ENCODE data around the gene ICA1.
A peak's percentile ranks its signal among the peaks of the same experiment; 100 is the strongest.
"Not testable (repeated sequence)": the region's sequence is repeated elsewhere in the genome, so short reads cannot be mapped to it uniquely, and the experiment has no call there.

The ICA1 gene

GRCh38 chr7:8128449-8129317 is 133.3 kb downstream of the ICA1 start:
- DNase-seq, result no peak

- no peak for DNase-seq
These were observed 135.3 kb downstream of the ICA1 start for GRCh38 chr7:8126601-8127167.

DNA sequence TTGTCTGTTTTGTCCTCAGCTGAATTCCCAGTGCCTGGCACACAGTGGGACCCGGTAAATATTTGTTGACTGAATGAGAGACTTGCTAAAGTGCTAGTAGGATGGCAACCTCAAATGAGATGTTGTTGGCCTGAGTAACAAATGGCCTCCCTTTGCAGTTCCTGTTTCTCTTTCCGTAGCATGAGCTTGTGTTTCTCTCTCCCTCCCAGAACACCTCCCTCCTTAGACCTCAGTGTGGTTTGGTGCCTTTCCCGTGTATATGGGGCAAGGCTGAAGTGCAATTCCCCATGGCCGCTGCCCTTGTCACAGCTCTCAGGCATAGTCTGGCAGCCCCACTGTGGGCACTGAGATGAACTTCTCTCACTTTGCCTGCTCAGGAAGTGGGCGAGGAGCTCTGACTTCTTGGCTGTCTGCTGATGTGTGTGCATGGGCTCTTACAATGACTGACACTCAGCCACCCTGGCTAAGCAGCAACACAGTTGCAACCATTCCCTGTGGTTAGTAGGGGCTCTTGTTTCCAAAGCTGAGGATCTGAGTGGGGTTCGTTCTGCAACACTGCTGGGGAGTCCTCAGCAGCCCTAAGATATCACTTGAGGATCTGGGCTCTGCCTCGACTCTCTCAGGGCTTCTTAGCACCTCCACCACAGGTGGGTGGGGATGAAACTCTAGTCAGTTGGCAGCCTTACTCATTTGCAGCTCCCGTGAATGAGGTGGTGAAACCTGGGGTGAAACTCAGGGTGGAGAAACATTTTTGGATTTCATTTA is 136.1 kb downstream of the ICA1 start:
- peak in 1 of 2 donors; percentile 18 for DNase-seq

GRCh38 chr7:8121243-8121642 is 140.7 kb downstream of the ICA1 start:
- no peak for DNase-seq

GRCh38 chr7:8120390-8121058 is 141.4 kb downstream of the ICA1 start:
- DNase-seq, result no peak

DNA sequence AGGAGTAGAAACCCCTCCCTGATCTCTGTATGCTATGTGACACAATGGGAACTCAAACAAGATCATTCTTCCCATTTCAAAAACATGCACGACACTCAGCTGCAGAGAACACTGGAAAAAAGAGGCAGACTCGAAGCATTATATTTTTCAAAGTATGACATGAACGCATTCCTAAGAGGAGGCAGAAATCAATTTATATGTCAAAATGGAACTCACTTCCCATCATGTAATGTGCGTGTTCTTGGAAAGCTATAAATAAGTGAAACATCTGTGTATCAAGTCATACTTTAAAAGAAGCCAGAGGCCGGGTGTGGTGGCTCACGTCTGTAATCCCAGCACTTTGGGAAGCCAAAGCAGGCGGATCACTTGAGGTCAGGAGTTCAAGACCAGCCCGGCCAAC is 142.7 kb downstream of the ICA1 start:
- no peak for DNase-seq

DNA sequence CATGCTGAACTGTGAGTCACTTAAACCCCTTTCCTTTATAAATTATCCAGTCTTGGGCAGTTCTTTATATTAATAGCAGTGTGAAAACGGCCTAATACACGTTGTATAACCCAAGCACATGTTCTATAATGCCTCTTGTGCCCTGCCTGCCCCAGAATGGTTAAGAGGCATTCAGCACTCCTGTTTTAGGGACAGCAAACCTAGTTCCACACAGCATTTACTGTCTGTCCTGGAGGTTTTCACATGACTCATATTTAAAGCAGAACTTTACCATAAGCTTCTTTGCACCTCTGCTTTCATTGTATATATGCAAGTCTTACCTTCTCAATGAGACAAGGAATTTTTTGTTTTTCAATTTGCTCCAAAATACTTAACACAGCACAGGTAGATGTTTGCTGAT is 144.8 kb downstream of the ICA1 start:
- DNase-seq, result no peak

DNA sequence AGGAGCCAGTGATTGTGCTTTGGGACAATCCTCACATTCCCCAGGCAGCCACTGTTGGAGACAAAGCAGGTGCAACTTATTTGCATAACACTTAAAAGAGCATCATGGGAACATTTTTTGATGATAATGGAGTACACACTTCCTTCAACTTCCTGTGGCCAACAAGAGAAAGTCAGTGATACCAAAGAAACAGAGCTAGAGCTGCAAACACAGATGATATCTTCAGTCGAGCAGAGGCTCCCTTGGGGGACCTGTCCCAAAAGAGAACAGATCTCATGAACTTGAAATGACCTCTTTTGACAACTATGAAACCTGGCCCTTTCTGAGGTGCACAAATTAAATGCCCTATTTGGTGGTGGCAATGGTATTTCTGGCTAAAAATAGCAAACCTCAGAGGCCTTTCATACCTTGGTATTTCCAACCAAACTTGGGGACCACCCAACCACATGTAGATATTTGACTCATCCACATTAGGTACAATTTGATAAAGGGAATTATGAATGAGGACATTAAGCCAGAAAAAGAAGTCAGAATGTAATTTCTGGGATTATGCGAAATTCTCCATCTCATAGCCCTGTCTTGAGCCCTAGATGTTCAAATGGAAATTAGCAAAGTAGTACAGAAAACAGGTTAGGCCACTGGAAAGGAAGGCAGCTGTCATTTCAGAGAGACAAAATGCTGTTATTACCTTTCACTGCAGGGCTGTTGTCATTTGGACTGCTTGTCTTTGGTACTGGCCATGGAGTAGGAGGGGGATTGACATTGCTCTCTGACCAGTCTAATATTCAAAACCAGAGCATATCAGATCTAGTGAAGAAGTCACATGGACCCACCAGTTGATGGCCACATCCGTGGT is 146.2 kb downstream of the ICA1 start:
- DNase-seq, result no peak

GRCh38 chr7:8114175-8114574 is 147.8 kb downstream of the ICA1 start:
- no peak for DNase-seq

GRCh38 chr7:8113184-8113583 is 148.8 kb downstream of the ICA1 start:
- no peak for DNase-seq

DNA sequence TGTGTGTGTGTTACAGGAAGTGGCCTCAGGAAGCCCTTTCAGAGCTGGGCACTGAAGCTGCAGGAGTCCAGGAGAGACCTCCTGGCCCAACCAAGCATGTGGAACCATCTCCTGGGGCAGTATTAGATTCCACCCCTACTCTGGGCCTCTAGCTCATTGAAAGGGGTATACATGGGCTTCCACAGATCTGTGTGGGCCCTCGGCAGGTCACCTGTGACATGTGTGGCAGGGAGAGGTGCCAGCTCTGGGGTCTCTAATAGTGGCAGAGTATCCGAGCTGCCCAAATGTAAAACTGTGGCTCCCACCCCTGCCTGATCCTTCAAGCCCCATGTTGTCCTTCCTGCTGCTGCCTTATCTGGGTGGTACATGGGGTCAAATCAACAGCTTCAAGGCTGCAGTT is 149.3 kb downstream of the ICA1 start:
- DNase-seq, result no peak

- DNase-seq, result no peak
These were observed 150.5 kb downstream of the ICA1 start for GRCh38 chr7:8111282-8111960.

- no peak for DNase-seq
These were observed 152.6 kb downstream of the ICA1 start for GRCh38 chr7:8109196-8110022.

DNA sequence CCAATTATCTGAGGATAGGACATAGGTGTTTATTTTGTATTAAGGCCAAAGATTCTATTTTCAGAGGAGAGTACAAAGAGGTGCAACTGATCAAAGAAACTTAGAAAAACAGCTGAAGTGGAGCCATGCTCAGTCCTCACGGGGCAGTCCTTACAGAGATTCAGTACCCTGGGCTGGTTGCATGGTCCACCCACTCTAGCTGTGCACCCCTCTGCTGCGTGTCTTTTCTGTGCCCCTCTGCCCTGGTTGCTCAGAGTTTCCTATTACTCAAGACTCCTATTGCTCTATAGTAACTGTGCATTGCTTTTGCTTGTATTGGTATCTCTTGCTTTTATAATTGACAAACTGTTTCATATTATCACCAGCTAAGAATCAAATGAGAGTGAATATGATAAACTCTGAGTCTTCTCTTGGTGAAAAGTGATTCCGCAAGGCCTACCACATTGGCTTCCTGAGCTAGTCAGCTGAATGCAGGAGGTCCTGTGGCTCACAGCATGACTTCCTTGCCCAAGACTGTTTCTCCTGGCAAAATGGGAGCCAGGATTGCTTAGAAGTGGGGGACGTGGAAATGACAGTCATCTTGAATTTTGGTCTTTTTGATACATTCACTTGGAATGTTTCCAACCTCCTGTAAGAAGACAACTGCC is 156.4 kb downstream of the ICA1 start:
- DNase-seq, result no peak

GRCh38 chr7:8103282-8103681 is 158.7 kb downstream of the ICA1 start:
- DNase-seq, result no peak

- DNase-seq, result not testable (repeated sequence)
These were observed 160.7 kb downstream of the ICA1 start for GRCh38 chr7:8101292-8101691.

DNA sequence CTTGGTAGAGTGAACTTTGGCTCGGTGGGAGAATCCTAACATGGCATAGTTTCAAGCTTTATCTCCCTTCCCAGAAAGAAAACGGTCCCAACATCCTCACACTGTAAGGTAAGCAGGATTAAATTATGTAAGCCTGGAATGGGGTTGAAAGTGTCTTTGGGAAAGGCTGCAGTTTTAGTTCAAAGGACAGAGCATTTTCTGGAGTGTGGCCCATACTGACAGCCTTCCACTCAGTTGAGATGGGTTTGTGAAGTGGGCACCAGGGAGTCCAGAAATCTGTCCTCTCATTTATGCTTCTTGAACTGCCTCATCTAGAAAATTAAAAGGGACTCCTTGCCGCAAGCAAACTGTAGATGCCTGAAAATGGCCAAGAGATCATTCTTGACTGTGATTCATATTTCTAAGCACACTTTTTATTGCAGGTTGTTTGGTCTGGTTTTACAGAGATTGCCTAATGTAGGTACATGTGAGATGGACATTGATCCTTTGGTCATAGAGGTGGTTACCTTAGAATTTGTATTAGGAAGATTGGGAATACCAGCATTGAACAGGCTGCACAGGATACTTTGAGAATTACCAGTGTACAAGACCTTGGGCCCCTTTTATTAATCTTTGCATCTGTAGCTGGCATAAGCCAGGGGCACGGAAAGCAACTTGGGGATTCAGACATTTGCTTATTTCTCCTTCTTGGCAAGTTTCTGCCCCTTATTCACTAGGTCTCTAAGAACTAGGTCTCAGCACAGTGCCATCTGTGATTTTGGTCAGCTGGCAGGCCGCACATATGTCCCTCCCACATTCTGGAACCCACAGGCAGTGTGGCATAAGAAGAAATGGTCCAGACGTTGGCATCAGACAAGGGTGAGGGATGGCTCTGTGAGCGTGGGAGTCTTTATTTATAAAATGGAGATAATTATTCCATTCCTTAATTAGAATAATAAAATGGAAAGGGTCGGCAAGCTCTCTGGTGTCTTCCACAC is 167.5 kb downstream of the ICA1 start:
- DNase-seq, result no peak

DNA sequence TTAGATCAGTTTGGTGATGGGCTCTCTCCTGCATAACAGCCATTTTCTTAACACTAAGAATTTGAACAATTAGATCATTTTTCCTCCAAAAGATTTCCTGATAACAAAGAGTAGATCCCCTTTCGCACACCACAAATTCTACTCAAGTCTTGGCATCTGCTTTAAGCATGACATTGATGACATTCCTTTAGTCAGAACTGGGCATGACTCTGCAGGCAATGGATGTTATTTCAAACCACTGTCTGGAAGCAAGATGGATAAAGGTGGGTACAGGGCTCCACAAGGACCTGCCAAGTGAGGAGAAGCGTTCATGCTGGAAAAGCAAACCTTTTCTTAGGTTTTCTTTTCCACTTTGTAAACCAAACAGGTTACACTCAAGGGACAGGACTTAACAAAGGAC is 169.8 kb downstream of the ICA1 start:
- no peak for DNase-seq
